Activated B cell treated with CpG ODN at 0.5 μM for 24 hours (primary cell): Measurements from ENCODE around the gene WNT11. TPM values are rescaled to one million over a fixed set of nuclear protein-coding genes. Genes with fewer than 3 reads are reported as not detected.

Source experiments
- ATAC-seq: fragments of 200-7000 bp; cut with Tn5 transposase; one replicate; pipeline ENCODE4 v1.10.0; 2021; ENCODE audit warnings: low read depth, mild to moderate bottlenecking, moderate library complexity
- CTCF ChIA-PET: fragments of 350-600 bp; sonication (Branson Sonifier 250); formaldehyde crosslinking; loops from one replicate; lab custom pipeline; 2021; ENCODE audit warnings: antibody characterized with exemption; lab: Charles Lee
- POLR2A ChIA-PET: fragments of 350-600 bp; sonication (Branson Sonifier 250); formaldehyde crosslinking; loops from one replicate; lab custom pipeline; 2021; ENCODE audit warnings: antibody characterized with exemption; lab: Charles Lee
- DNase-seq: peaks from one replicate; pipeline ENCODE4 v3.0.0; 2022
- H3K27ac Mint-ChIP-seq: one replicate; pipeline ENCODE4 v1.8.0; 2020; ENCODE audit warnings: mixed read lengths
- H3K27me3 Mint-ChIP-seq: one replicate; pipeline ENCODE4 v1.8.0; 2021; ENCODE audit warnings: mixed read lengths
- H3K36me3 Mint-ChIP-seq: one replicate; pipeline ENCODE4 v1.8.0; 2021; ENCODE audit warnings: low read depth, mixed read lengths
- H3K4me1 Mint-ChIP-seq: one replicate; pipeline ENCODE4 v1.8.0; 2021; ENCODE audit warnings: mixed read lengths
- H3K4me3 Mint-ChIP-seq: one replicate; pipeline ENCODE4 v1.8.0; 2020; ENCODE audit warnings: mild to moderate bottlenecking, mixed read lengths
- H3K9me3 Mint-ChIP-seq: one replicate; pipeline ENCODE4 v1.8.0; 2020; ENCODE audit warnings: mixed read lengths
- CTCF ChIP-seq: fragments of 200-600 bp; IDR thresholded peaks from one replicate; pipeline ENCODE4 v1.8.0; 2022; ENCODE audit warnings: antibody characterized with exemption, mild to moderate bottlenecking
- intact Hi-C: fragments of 100-400 bp; cut with micrococcal nuclease; formaldehyde crosslinking; loops from one replicate; pipeline ENCODE4 v1.15.1; 2024
- total RNA-seq: library from RNA; stranded (reverse); gene quantifications from 2 replicates; pipeline ENCODE4 v1.2.3, GENCODE V29; 2022

The WNT11 gene
- total RNA-seq, 1 donor from 2014 or later, result 0.16 TPM

- intact Hi-C loops, result no loop called here
- TF ChIP-seq CTCF, result no peak
- DNase-seq (no peak), ATAC-seq (no peak)
- Mint-ChIP-seq H3K4me3 (no peak overlapping the region), H3K27ac (no peak overlapping the region), H3K27me3 (no peaks in the 10 kb centered on the region), H3K9me3 (no peaks in the 10 kb centered on the region), H3K36me3 (no peaks in the 10 kb centered on the region), H3K4me1 (no peaks in the 10 kb centered on the region)
- CTCF ChIA-PET, result interaction anchor here (1.3 to 1.5 kb wide), 2 partner anchors 11 to 12 kb away, joined by 5 read pairs; no protein-coding TSS in a partner anchor
- POLR2A ChIA-PET, result no interaction called here
Measured at GRCh38 chr11:76196849-76197248, 9.5 kb downstream of the WNT11 start.

GRCh38 chr11:76194872-76195668 lies 11.2 kb downstream of the WNT11 start:
- H3K4me1 Mint-ChIP-seq, result no peaks in the 10 kb centered on the region
- H3K36me3 Mint-ChIP-seq, result no peaks in the 10 kb centered on the region
- ATAC-seq, result no peak
- no peak overlapping the region for H3K27ac Mint-ChIP-seq
- no peaks in the 10 kb centered on the region for H3K9me3 Mint-ChIP-seq
- CTCF ChIA-PET, result no interaction called here
- intact Hi-C loops, result no loop called here
- no peak for DNase-seq
- no peaks in the 10 kb centered on the region for H3K27me3 Mint-ChIP-seq
- TF ChIP-seq CTCF, result no peak
- POLR2A ChIA-PET, result no interaction called here
- no peak overlapping the region for H3K4me3 Mint-ChIP-seq

GRCh38 chr11:76193219-76193618 lies 13.1 kb downstream of the WNT11 start:
- H3K27ac Mint-ChIP-seq, result no peak overlapping the region
- ChIA-PET CTCF (interaction anchor here (0.5 kb wide), 1 partner anchor 181 kb away, joined by 4 read pairs; no protein-coding TSS in a partner anchor), POLR2A (no interaction called here)
- no peaks in the 10 kb centered on the region for H3K36me3 Mint-ChIP-seq
- no peaks in the 10 kb centered on the region for H3K27me3 Mint-ChIP-seq
- ATAC-seq (no peak), DNase-seq (no peak)
- H3K4me1 Mint-ChIP-seq, result no peaks in the 10 kb centered on the region
- intact Hi-C loops, result no loop called here
- no peak for TF ChIP-seq CTCF
- no peak overlapping the region for H3K4me3 Mint-ChIP-seq
- H3K9me3 Mint-ChIP-seq, result no peaks in the 10 kb centered on the region

GRCh38 chr11:76190376-76190775 lies 15.9 kb downstream of the WNT11 start:
- CTCF ChIA-PET, result no interaction called here
- H3K27ac Mint-ChIP-seq, result no peak overlapping the region
- ATAC-seq, result no peak
- POLR2A ChIA-PET, result no interaction called here
- H3K4me3 Mint-ChIP-seq, result no peak overlapping the region
- no peaks in the 10 kb centered on the region for H3K9me3 Mint-ChIP-seq
- H3K4me1 Mint-ChIP-seq, result no peaks in the 10 kb centered on the region
- intact Hi-C loops, result no loop called here
- DNase-seq, result no peak
- H3K27me3 Mint-ChIP-seq, result no peaks in the 10 kb centered on the region
- H3K36me3 Mint-ChIP-seq, result no peaks in the 10 kb centered on the region
- TF ChIP-seq CTCF, result no peak

GRCh38 chr11:76189682-76190081 lies 16.6 kb downstream of the WNT11 start:
- ChIA-PET CTCF (no interaction called here), POLR2A (no interaction called here)
- H3K4me1 Mint-ChIP-seq, result no peaks in the 10 kb centered on the region
- no peaks in the 10 kb centered on the region for H3K27me3 Mint-ChIP-seq
- no peaks in the 10 kb centered on the region for H3K9me3 Mint-ChIP-seq
- H3K4me3 Mint-ChIP-seq, result no peak overlapping the region
- ATAC-seq, result no peak
- DNase-seq, result no peak
- intact Hi-C loops, result no loop called here
- no peaks in the 10 kb centered on the region for H3K36me3 Mint-ChIP-seq
- TF ChIP-seq CTCF, result no peak
- H3K27ac Mint-ChIP-seq, result no peak overlapping the region
